Astrocyte (in vitro differentiated cells and primary cell): ENCODE data around the gene B3GALNT1. TPM values are rescaled to one million over a fixed set of nuclear protein-coding genes. Genes with fewer than 3 reads are reported as not detected.

Experiments
- DNase-seq: peaks from one replicate; pipeline ENCODE4 v3.0.0-alpha.2; 2010; ENCODE audit warnings: low read depth
- FAIRE-seq: peaks from 2 replicates; lab custom pipeline; 2011; peaks lifted over from hg19 to GRCh38; lab: Jason Lieb, UNC
- H2AFZ ChIP-seq: 2 replicates; pipeline ENCODE4 v1.6.0; 2012; ENCODE audit warnings: low read depth, low read length, inconsistent platforms
- H3K27ac ChIP-seq: 2 replicates; pipeline ENCODE4 v1.5.1; 2011; ENCODE audit warnings: low read depth, low read length, inconsistent platforms
- H3K27me3 ChIP-seq: 2 replicates; pipeline ENCODE4 v1.6.0; 2011; ENCODE audit warnings: low read length, inconsistent platforms; ENCODE audit not compliant: insufficient read depth
- H3K36me3 ChIP-seq: 2 replicates; pipeline ENCODE4 v1.5.1; 2011; ENCODE audit warnings: low read length, inconsistent platforms; ENCODE audit not compliant: insufficient read depth
- H3K4me1 ChIP-seq: 2 replicates; pipeline ENCODE4 v1.5.1; 2011; ENCODE audit warnings: low read length, inconsistent platforms; ENCODE audit not compliant: insufficient read depth
- H3K4me2 ChIP-seq: 2 replicates; pipeline ENCODE4 v1.6.0; 2012; ENCODE audit warnings: low read length, inconsistent platforms
- H3K4me3 ChIP-seq: 2 replicates; pipeline ENCODE4 v1.5.1; 2011; ENCODE audit warnings: low read depth, mild to moderate bottlenecking, low read length, inconsistent platforms; ENCODE audit not compliant: insufficient read depth
- H3K79me2 ChIP-seq: 2 replicates; pipeline ENCODE4 v1.6.0; 2012; ENCODE audit warnings: mild to moderate bottlenecking, low read length, inconsistent platforms; ENCODE audit not compliant: insufficient read depth
- H3K9ac ChIP-seq: 2 replicates; pipeline ENCODE4 v1.6.0; 2012; ENCODE audit warnings: mild to moderate bottlenecking, low read length, inconsistent platforms
- H3K9me3 ChIP-seq: 2 replicates; pipeline ENCODE4 v1.5.1; 2012; ENCODE audit warnings: low read depth, mild to moderate bottlenecking, low read length, inconsistent platforms; ENCODE audit not compliant: insufficient read depth
- H4K20me1 ChIP-seq: 2 replicates; pipeline ENCODE4 v1.6.0; 2012; ENCODE audit warnings: low read length, inconsistent platforms; ENCODE audit not compliant: insufficient read depth
- H3K27ac Mint-ChIP-seq: one replicate; pipeline ENCODE4 v1.8.0; 2021; ENCODE audit warnings: mild to moderate bottlenecking, mixed read lengths; ENCODE audit not compliant: unreplicated experiment
- H3K27me3 Mint-ChIP-seq: one replicate; pipeline ENCODE4 v1.8.0; 2021; ENCODE audit warnings: low read depth, mixed read lengths; ENCODE audit not compliant: unreplicated experiment
- H3K36me3 Mint-ChIP-seq: one replicate; pipeline ENCODE4 v1.8.0; 2021; ENCODE audit warnings: low read depth, mixed read lengths; ENCODE audit not compliant: unreplicated experiment
- H3K4me1 Mint-ChIP-seq: one replicate; pipeline ENCODE4 v1.8.0; 2021; ENCODE audit warnings: low read depth, mixed read lengths; ENCODE audit not compliant: unreplicated experiment
- H3K4me3 Mint-ChIP-seq: one replicate; pipeline ENCODE4 v1.8.0; 2021; ENCODE audit warnings: mild to moderate bottlenecking, moderate library complexity, mixed read lengths; ENCODE audit not compliant: unreplicated experiment
- H3K9me3 Mint-ChIP-seq: one replicate; pipeline ENCODE4 v1.8.0; 2021; ENCODE audit warnings: mild to moderate bottlenecking, mixed read lengths; ENCODE audit not compliant: unreplicated experiment
- EZH2 ChIP-seq: IDR thresholded peaks from 2 replicates; pipeline ENCODE4 v1.6.1; 2012; ENCODE audit warnings: mild to moderate bottlenecking, low read length, inconsistent platforms; ENCODE audit not compliant: insufficient read depth
- total RNA-seq: library from RNA; stranded (reverse); gene quantifications from 2 replicates; pipeline ENCODE4 v1.2.1, GENCODE V29; 2021
- TF ChIP-seq, protein P1 (sequence below): IDR thresholded peaks from 2 replicates; pipeline ENCODE4 v1.5.1; 2011; ENCODE audit warnings: low read depth, mild to moderate bottlenecking, inconsistent platforms, low read length, moderate library complexity; ENCODE audit not compliant: insufficient read depth

B3GALNT1 gene
- total RNA-seq, 1 donor from 2014 or later: 12.8 TPM

DNA sequence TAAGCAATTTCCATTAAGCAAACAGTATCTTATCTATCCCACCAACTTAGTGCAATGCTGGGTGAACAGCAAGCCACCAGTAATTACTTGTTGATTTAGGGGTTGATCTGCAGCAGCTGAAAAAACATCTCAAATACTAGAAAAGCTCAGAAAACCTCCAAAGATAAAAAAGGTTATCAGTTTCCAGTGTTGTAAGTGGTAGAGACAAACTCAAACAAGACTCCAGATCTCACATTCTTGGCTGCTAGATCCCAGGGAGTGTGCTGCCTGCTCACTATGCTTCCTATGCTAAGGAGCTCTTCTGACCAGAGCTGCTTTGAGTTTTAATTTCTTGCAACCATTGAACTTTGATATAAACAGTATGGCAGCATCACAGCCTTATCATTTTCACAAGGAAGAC lies 11.3 kb downstream of the B3GALNT1 start:
- no peak overlapping the region for H3K4me3 Mint-ChIP-seq
- no peaks in the 10 kb centered on the region for H3K4me1 Mint-ChIP-seq
- H3K27ac ChIP-seq: no peak overlapping the region
- no peaks in the 10 kb centered on the region for H3K9me3 ChIP-seq
- H3K27ac Mint-ChIP-seq: peak overlapping the region; percentile 20
- no peak for FAIRE-seq
- no peaks in the 10 kb centered on the region for H3K36me3 ChIP-seq
- TF ChIP-seq, protein P1, sequence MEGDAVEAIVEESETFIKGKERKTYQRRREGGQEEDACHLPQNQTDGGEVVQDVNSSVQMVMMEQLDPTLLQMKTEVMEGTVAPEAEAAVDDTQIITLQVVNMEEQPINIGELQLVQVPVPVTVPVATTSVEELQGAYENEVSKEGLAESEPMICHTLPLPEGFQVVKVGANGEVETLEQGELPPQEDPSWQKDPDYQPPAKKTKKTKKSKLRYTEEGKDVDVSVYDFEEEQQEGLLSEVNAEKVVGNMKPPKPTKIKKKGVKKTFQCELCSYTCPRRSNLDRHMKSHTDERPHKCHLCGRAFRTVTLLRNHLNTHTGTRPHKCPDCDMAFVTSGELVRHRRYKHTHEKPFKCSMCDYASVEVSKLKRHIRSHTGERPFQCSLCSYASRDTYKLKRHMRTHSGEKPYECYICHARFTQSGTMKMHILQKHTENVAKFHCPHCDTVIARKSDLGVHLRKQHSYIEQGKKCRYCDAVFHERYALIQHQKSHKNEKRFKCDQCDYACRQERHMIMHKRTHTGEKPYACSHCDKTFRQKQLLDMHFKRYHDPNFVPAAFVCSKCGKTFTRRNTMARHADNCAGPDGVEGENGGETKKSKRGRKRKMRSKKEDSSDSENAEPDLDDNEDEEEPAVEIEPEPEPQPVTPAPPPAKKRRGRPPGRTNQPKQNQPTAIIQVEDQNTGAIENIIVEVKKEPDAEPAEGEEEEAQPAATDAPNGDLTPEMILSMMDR: no peak
- H3K4me3 ChIP-seq: no peak overlapping the region
- H3K9ac ChIP-seq: no peak overlapping the region
- no peaks in the 10 kb centered on the region for H3K79me2 ChIP-seq
- no peak overlapping the region for H3K4me2 ChIP-seq
- H2AFZ ChIP-seq: no peak overlapping the region
- no peaks in the 10 kb centered on the region for H3K27me3 ChIP-seq
- H3K9me3 Mint-ChIP-seq: no peaks in the 10 kb centered on the region
- no peaks in the 10 kb centered on the region for H3K36me3 Mint-ChIP-seq
- H3K4me1 ChIP-seq: no peaks in the 10 kb centered on the region
- DNase-seq: peak; percentile 7
- H4K20me1 ChIP-seq: no peaks in the 10 kb centered on the region
- peaks cover 4% of the 10 kb centered on the region for H3K27me3 Mint-ChIP-seq

GRCh38 chr3:161084277-161084676 lies 20.9 kb downstream of the B3GALNT1 start:
- Mint-ChIP-seq H3K27ac (no peak overlapping the region), H3K9me3 (no peaks in the 10 kb centered on the region), H3K36me3 (no peaks in the 10 kb centered on the region), H3K4me1 (no peaks in the 10 kb centered on the region), H3K27me3 (peaks cover 3% of the 10 kb centered on the region), H3K4me3 (no peak overlapping the region)
- no peaks in the 10 kb centered on the region for H3K9me3 ChIP-seq
- no peaks in the 10 kb centered on the region for H3K79me2 ChIP-seq
- no peak for DNase-seq
- H4K20me1 ChIP-seq: no peaks in the 10 kb centered on the region
- no peak overlapping the region for H3K4me2 ChIP-seq
- no peak overlapping the region for H3K4me3 ChIP-seq
- FAIRE-seq: no peak
- no peak overlapping the region for H2AFZ ChIP-seq
- no peaks in the 10 kb centered on the region for H3K4me1 ChIP-seq
- peaks cover 7% of the 10 kb centered on the region for H3K36me3 ChIP-seq
- TF ChIP-seq, protein P1: no peak
- no peak for TF ChIP-seq EZH2
- no peak overlapping the region for H3K27ac ChIP-seq
- no peaks in the 10 kb centered on the region for H3K27me3 ChIP-seq
- no peak overlapping the region for H3K9ac ChIP-seq

DNA sequence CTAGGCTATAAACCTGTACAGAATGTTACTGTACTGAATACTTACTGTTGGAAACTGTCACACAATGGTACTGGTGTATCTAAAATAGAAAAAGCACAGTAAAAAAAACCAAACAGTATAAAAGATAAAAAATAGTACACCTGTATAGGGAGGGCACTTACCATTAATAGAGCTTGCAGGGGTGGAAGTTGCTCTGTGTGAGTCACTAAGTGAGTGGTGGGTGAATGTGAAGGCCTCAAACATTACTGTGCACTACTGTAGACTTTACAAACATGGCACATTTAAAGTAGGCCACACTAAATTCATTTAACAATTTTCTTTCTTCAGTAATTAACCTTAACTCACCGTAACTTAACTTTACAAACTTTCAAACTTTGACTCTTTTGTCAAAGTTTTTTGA lies 22.0 kb downstream of the B3GALNT1 start:
- H3K36me3 ChIP-seq: peaks cover 7% of the 10 kb centered on the region
- Mint-ChIP-seq H3K27ac (no peak overlapping the region), H3K27me3 (peaks cover 3% of the 10 kb centered on the region), H3K4me1 (no peaks in the 10 kb centered on the region), H3K9me3 (no peaks in the 10 kb centered on the region), H3K4me3 (no peak overlapping the region), H3K36me3 (no peaks in the 10 kb centered on the region)
- TF ChIP-seq, protein P1: no peak
- TF ChIP-seq EZH2: no peak
- no peak overlapping the region for H2AFZ ChIP-seq
- no peak overlapping the region for H3K9ac ChIP-seq
- H3K27me3 ChIP-seq: no peaks in the 10 kb centered on the region
- H3K79me2 ChIP-seq: no peaks in the 10 kb centered on the region
- H3K27ac ChIP-seq: no peak overlapping the region
- DNase-seq: no peak
- H3K4me1 ChIP-seq: no peaks in the 10 kb centered on the region
- no peak overlapping the region for H3K4me2 ChIP-seq
- no peaks in the 10 kb centered on the region for H3K9me3 ChIP-seq
- no peak overlapping the region for H3K4me3 ChIP-seq
- no peaks in the 10 kb centered on the region for H4K20me1 ChIP-seq
- FAIRE-seq: no peak
